Epithelial cell of proximal tubule (primary cell): ENCODE measurements around the gene TDO2. TPM values are rescaled to one million over a fixed set of nuclear protein-coding genes. Genes with fewer than 3 reads are reported as not detected.

Experiments
- DNase-seq: peaks from one replicate; pipeline ENCODE4 v3.0.0-alpha.2; 2011; ENCODE audit warnings: low read depth
- H3K4me3 ChIP-seq: 2 replicates; pipeline ENCODE4 v1.5.1; 2011; ENCODE audit warnings: low read depth, mild to moderate bottlenecking, low read length
- total RNA-seq: library from RNA; depleted of rRNA; stranded (reverse); fragments of >200 nt; gene quantifications from 2 replicates; pipeline ENCODE4 v1.2.3, GENCODE V29; 2015
- TF ChIP-seq, protein P1 (sequence below): conservative IDR thresholded peaks from 2 replicates; pipeline ENCODE4 v1.5.1; 2012; ENCODE audit warnings: low read depth, mild to moderate bottlenecking, low read length

Gene TDO2
- total RNA-seq, 1 donor from 2014 or later, result not detected

- DNase-seq, result no peak
- TF ChIP-seq, protein P1, sequence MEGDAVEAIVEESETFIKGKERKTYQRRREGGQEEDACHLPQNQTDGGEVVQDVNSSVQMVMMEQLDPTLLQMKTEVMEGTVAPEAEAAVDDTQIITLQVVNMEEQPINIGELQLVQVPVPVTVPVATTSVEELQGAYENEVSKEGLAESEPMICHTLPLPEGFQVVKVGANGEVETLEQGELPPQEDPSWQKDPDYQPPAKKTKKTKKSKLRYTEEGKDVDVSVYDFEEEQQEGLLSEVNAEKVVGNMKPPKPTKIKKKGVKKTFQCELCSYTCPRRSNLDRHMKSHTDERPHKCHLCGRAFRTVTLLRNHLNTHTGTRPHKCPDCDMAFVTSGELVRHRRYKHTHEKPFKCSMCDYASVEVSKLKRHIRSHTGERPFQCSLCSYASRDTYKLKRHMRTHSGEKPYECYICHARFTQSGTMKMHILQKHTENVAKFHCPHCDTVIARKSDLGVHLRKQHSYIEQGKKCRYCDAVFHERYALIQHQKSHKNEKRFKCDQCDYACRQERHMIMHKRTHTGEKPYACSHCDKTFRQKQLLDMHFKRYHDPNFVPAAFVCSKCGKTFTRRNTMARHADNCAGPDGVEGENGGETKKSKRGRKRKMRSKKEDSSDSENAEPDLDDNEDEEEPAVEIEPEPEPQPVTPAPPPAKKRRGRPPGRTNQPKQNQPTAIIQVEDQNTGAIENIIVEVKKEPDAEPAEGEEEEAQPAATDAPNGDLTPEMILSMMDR, result no peak
- no peak overlapping the region for H3K4me3 ChIP-seq
Measured at GRCh38 chr4:155948541-155948940, 45.0 kb downstream of the TDO2 start.

- DNase-seq, result no peak
- TF ChIP-seq, protein P1, result no peak
- no peak overlapping the region for H3K4me3 ChIP-seq
Measured at GRCh38 chr4:155950461-155950860, 47.0 kb downstream of the TDO2 start.

DNA sequence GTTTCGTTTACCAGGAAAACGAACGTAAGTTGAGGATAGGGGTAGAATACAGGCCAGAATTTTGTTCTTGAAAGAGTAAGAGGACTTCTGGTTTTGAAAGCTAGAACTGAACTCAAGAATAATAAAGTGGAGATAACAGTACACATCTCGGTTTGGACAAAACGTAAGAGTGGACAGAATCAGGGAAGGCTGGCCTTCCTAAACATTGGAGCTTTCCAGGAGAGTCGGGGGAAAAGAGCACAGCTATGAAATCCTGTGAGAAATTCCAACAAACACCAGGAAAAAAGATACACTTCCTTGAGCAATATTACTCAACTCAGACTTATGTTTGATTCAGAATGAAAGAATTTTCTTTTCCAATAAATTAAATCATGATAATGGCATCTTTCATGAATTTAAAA, 49.0 kb downstream of the TDO2 start:
- TF ChIP-seq, protein P1, result no peak
- peak overlapping the region; percentile 66 for H3K4me3 ChIP-seq
- DNase-seq, result no peak

DNA sequence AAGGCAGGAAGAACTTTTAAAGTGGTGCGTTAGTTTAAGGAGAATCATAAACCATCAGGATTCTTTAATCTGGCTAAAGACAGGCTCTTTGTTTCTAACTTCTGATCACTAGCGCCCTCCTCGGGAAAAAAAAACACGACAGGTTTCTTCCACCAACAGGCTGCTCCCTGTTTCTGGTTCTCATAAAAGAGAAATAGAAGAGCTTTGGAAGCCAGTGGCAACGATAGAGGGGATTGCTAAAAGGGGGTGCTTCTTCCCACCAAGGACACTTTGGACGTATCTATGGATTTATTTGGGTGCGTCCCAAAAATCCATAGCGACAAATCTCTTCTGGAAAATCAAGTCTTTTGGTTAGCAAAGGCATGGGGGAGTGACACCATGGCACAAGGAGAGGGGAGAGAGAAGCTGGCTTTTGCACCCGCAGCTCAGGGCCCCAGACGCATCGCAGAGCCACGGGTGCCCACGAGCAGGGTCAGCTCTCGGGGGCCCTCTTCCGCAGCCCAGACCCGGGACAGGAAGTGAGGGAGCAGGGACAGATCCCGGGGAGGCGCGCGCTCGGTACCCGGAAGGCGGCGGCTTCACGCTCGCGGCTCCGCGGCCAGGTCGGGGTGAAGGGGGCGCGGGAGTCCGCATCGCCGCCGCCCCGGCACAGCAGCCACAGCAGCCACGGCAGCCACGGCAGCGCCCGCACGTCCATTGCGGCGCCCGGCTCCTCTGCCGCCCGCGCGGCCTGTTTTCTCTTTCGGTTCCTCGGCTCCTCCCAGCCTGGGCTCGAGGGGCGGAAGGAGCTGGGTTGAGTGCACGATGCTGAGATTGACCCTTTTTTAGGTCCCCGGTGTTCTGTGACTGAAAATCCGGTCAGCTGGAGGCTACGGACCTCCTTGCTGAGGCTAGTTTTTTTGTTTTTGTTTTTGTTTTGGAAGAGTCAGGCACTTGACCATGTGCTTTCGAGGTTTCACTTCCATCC, 49.9 kb downstream of the TDO2 start, which contains the start of gene CTSO:
Gene CTSO (minus strand): TSS at position 716 of the 967 bp plus-strand sequence. CDS start 19 bp downstream, at position 697.
- DNase-seq, result peak; percentile 53
- peak within 1 kb of the TSS; percentile 66 for H3K4me3 ChIP-seq

GRCh38 chr4:155954118-155954685, 50.7 kb downstream of the TDO2 start:
- TF ChIP-seq, protein P1, result no peak
- no peak for DNase-seq
- H3K4me3 ChIP-seq, result peak overlapping the region; percentile 66

More for the DNA sequence above, 49.9 kb downstream of the TDO2 start, which contains the start of gene CTSO:
- TF ChIP-seq, protein P1, result peak; percentile 74

- TF ChIP-seq, protein P1, result no peak
- no peak overlapping the region for H3K4me3 ChIP-seq
Measured at GRCh38 chr4:155954939-155955338, 51.4 kb downstream of the TDO2 start.

More at GRCh38 chr4:155954939-155955338, 51.4 kb downstream of the TDO2 start:
- DNase-seq, result no peak
